Activated CD4-positive, CD25-positive, alpha-beta regulatory T cell treated with anti-CD3 and anti-CD28 coated beads, Interleukin-2, amount 50 U/mL, for 16 hours (primary cell): ENCODE measurements around the gene RPS14.
"Not testable (repeated sequence)": the region's sequence is repeated elsewhere in the genome, so short reads cannot be mapped to it uniquely, and the experiment has no call there.

Experiments used
- DNase-seq: peaks from one replicate; pipeline ENCODE4 v3.0.0-alpha.2; 2020; ENCODE audit warnings: low read depth, low spot score

The RPS14 gene

GRCh38 chr5:150413902-150414790 is 35.4 kb downstream of the RPS14 start:
- DNase-seq, result not testable (repeated sequence)

- no peak for DNase-seq
Measured at GRCh38 chr5:150413176-150413901, 36.2 kb downstream of the RPS14 start.

GRCh38 chr5:150412319-150413175 is 37.0 kb downstream of the RPS14 start, which contains the start of gene CD74:
TSS of gene CD74 (minus strand) at chr5:150412910. CDS start at chr5:150412749, 161 bp downstream.
- DNase-seq, result peak; percentile 90

- DNase-seq, result peak; percentile 31
Measured at GRCh38 chr5:150411245-150411979, 38.1 kb downstream of the RPS14 start.

- DNase-seq, result peak; percentile 30
Measured at GRCh38 chr5:150410524-150411244, 38.9 kb downstream of the RPS14 start.

- no peak for DNase-seq
Measured at GRCh38 chr5:150409638-150410523, 39.7 kb downstream of the RPS14 start.

- no peak for DNase-seq
Measured at GRCh38 chr5:150408231-150408943, 41.2 kb downstream of the RPS14 start.

GRCh38 chr5:150407096-150407720 is 42.3 kb downstream of the RPS14 start:
- no peak for DNase-seq

- DNase-seq, result no peak
Measured at GRCh38 chr5:150406723-150407095, 42.8 kb downstream of the RPS14 start.

- DNase-seq, result no peak
Measured at GRCh38 chr5:150406103-150406722, 43.3 kb downstream of the RPS14 start.

- DNase-seq, result no peak
Measured at GRCh38 chr5:150404941-150405816, 44.4 kb downstream of the RPS14 start.

- no peak for DNase-seq
Measured at GRCh38 chr5:150404535-150404934, 45.0 kb downstream of the RPS14 start.

- DNase-seq, result no peak
Measured at GRCh38 chr5:150404121-150404520, 45.4 kb downstream of the RPS14 start.

- DNase-seq, result no peak
Measured at GRCh38 chr5:150402901-150403342, 46.6 kb downstream of the RPS14 start.

- no peak for DNase-seq
Measured at GRCh38 chr5:150402229-150402773, 47.2 kb downstream of the RPS14 start.
